ENCODE data around the gene RSPH10B2.
"Not testable (repeated sequence)": the region's sequence is repeated elsewhere in the genome, so short reads cannot be mapped to it uniquely, and the experiment has no call there.

The RSPH10B2 gene

DNA sequence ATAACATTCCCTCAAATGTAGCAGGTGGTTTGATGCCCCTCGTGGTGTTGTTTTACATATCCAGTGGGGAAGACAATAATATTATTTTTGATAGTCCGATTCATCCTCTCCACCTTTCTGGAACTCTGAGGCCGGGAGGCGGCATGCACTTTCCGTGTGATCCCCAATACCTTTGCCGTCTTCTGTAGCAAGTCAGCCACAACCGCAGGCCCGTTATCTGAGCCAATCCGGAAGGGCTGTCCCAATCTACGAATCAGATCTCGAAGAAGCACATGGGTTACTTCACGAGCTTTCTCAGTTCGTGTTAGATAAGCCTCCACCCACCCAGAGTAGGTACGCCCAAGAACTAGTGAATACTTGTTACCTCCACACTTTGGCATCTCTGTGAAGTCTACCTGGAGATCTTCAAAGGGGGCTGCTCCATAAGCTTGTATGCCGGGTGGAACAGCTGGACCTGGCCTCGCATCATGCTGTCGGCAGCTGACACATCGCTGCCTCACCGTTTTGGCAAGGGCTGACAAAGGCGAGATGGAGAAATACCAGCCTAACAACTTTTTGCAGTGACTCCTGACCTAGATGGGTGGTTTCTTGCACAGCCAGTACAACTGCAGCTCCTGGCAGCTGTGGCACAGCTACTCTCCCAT, 88.5 kb downstream of the RSPH10B2 start:
- ATAC-seq, DNase-seq: not testable (repeated sequence)

DNA sequence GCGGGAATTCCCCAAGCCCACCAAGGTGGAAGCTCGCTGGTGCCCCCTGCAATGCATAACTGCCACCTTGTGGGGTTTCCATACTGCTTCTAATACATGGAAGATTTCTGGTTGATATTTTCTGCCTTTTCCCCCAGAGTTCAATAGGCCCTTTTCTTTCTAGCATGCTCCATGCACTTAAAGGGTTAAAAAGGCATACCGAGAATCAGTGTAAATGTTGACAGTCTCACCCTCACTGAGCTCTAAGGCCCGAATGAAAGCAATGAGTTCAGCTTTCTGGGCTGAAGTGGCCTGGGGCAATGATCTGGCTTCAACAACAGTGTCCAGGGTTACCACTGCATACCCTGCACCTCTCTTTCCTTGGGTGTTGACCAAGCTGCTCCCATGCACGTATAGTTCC, 89.2 kb downstream of the RSPH10B2 start:
- ATAC-seq = not testable (repeated sequence)
- DNase-seq = peak; percentile 37

- DNase-seq, ATAC-seq: not testable (repeated sequence)
These were observed 89.8 kb downstream of the RSPH10B2 start for GRCh38 chr7:6843654-6844053.

- ATAC-seq, DNase-seq: not testable (repeated sequence)
These were observed 92.1 kb downstream of the RSPH10B2 start for GRCh38 chr7:6845971-6846449.

DNA sequence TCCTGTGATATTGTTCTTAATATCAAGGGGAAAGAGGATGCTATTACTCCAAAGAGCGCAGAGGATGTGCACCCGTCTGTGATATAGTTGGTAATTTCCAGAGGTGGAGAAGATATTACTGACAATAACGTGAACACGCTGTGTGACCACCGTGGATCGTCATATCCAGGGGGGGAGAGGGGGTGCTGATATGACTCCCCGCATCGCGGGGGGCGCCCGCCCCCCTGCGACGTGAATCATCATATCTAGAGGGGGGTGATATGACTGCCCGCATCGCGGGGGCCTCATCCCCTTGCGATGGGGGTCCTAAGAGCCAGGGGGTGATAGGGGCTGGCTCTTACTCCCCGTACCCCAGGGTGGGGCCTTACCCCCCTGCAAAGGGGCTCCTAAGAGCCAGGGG, 93.8 kb downstream of the RSPH10B2 start:
- ATAC-seq = not testable (repeated sequence)

More for the DNA sequence above, 93.8 kb downstream of the RSPH10B2 start:
- not testable (repeated sequence) for DNase-seq
